Measurements from ENCODE around the gene CCDC187.

The CCDC187 gene

GRCh38 chr9:136311051-136312008, 7.4 kb upstream of the CCDC187 start:
- DNase-seq, result no peak

DNA sequence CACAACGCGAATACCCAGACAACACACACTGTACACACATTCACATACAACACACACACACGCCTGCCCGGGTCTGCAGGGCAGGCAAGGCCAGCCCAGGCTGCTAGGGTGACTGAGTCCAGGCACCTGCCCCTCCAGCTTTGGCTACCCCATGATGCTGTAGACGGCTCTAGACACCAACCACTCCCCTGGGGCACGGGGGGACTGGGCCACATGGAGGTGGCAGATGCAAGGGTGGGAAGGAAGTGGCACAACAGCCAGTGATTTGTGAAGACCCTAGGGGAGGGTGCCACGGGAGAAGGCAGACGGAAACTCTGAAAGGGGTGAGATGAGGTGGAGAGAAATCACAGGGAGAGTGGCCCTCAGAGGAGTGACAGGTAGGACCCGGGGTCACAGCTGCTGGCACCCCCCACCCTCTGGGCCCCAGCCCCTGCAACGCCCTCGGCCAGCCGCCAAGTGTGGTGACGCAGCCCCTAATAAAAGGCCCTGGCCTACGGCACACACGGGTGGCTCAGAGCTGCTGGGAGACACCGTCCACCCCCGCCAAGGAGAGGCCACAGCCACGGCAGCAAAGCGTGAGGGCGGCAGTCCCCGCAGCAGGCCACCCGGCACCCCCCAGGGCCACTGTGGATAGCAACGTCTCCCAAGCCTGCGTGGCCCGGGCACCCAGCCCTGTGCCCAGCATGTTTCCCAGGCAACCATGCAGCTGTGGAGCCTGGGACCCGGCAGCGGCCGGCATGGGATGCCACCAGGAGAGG, 6.6 kb upstream of the CCDC187 start:
- no peak for DNase-seq

GRCh38 chr9:136309806-136310220, 5.9 kb upstream of the CCDC187 start:
- no peak for DNase-seq

- DNase-seq, result no peak
These were observed 5.4 kb upstream of the CCDC187 start for GRCh38 chr9:136309101-136309801.

DNA sequence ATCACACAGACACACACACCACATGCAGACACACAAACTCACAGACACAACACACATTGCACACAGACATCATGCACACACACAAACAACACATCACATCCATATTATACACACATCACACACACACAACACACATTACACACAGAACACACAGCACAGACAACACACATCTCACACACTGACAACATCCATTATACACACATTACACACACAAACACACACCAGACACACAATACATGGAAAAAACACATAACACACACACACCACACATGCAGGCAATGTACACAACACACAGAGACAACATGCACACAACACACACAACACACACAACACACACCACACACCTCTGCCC, 4.8 kb upstream of the CCDC187 start:
- DNase-seq, result no peak

DNA sequence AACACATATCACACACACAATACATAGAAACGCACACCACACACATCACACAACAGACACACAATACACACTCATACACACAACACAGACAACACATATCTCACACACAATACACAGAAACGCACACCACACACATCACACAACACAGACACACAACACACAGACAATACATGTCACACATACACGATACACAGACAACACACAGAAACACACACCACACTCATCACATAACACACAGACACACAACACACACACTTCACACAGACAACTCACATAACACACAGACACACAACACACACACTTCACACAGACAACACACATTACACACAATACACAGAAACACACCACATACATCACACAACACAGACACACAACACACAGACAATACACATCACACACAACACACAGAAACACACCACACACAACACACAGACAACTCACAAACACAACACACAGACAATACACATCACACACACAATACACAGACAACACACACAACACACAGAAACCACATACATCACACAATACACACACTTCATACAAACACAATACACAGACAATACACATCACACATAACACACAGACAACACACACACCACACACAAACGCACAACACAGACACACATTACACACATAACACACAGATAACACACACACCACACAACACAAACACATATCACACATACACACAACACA, 4.3 kb upstream of the CCDC187 start:
- DNase-seq, result no peak

DNA sequence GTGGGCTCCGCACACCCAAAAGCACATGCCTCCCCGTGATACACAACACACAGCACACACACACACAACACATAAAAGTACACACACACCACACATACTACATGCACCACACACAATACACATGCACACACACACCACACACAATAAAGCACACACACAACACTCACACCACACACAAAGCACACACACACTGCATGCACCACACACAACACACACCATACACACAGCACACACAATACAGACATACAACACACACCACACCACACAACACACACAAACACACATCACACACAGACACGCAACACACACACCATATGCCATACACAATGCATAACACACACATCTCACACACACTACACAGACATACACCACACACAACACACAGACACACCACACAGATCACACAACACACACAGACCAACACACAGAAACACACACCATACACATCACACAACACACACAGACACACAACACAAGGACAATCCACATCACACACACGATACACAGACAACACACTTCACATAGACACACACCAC, 3.4 kb upstream of the CCDC187 start:
- no peak for DNase-seq

DNA sequence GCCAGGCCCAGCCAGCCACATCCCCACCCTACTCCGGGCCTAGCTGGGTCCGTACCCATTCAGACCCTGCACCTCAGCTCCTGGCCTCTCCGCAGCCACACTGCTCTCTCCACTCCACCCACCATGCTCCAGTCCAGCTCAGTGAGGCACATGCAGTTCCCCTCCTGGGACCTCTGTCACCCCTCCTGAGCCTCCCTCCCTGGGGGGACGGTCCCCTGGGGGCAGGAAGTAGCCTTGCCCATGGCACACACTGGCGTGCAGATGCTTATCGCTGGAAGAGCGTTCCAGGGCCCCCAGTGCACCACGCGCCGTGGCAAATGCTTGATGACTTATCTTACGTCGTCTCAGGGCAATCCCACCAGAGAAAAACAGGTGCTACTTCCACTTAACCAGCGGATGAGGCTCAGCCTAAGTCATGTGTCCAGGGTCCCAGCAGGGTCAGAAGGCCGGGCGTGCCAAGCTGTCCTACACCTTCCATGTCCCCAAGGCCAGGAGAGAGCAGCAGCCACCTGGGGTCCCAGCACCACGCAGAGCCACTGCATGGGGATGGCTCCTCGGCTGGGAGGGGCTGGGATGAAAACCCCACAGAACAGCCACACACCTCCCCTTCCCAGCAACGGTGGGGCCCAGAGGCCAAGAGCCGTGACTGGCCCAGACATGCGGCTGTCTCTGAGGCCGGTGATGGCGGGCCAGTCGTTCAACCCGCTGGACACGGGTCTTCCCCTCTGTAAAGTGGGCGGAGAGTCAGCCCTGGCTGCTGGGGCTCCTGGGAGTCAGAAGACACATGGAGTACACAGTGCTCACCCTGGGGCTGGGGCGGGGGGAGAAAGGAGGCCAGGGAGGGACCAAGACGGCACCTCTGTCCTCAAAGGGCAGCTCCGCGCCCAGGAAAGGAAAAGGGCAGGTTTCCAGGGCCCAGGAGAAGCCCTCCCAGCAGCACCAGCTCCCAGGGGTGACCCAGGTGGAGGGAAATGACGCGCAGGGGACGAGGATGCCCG, 2.6 kb upstream of the CCDC187 start:
- no peak for DNase-seq

DNA sequence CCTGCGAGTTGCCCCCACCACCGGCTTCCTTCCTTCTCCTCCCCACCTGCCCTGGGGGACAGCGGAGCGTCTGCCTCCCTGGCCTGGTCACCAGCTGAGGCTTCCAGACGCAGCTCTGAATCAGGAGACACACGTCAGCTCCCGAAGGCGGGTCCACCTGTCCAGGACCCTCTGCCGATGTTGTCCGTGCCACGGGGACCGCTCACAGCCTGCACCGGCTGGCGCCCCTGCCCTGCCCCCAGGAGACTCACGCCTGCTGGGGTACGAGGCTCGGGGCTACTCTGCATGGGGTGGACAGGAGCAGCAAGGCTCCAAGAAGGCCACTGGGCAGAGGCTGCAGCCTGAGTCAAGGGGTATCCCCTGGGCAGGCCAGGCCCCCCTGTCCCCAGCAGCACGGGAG, 1.9 kb upstream of the CCDC187 start:
- DNase-seq, result no peak

- DNase-seq, result no peak
These were observed 1.1 kb upstream of the CCDC187 start for GRCh38 chr9:136304981-136305380.

- DNase-seq, result no peak
These were observed 562 bp upstream of the CCDC187 start for GRCh38 chr9:136304456-136304855.

- DNase-seq, result no peak
These were observed 649 bp downstream of the CCDC187 start for GRCh38 chr9:136303066-136303824.

GRCh38 chr9:136302527-136302926, 1.4 kb downstream of the CCDC187 start:
- no peak for DNase-seq

DNA sequence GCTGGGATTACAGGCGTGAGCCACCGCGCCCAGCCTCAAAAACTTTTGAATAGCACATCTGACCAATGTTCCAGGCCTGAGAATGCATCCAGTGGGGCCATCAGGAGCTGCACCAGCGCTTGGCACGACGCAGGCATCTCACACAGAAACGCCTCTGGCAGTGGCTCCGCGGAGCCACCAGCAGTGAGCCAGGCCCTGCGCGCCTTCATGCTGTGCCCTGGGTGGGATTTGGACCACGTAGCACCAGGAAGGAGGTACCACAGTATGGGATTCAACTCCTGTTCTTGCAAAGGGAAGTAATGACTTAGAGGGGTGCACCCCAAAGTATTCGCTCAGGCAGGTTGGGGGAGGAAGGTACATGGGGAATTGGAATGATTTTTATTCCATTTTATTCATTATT, 3.0 kb downstream of the CCDC187 start:
- DNase-seq, result no peak

- no peak for DNase-seq
These were observed 3.8 kb downstream of the CCDC187 start for GRCh38 chr9:136300016-136300545.

GRCh38 chr9:136299541-136299940, 4.4 kb downstream of the CCDC187 start:
- DNase-seq, result no peak

GRCh38 chr9:136299116-136299515, 4.8 kb downstream of the CCDC187 start:
- no peak for DNase-seq

DNA sequence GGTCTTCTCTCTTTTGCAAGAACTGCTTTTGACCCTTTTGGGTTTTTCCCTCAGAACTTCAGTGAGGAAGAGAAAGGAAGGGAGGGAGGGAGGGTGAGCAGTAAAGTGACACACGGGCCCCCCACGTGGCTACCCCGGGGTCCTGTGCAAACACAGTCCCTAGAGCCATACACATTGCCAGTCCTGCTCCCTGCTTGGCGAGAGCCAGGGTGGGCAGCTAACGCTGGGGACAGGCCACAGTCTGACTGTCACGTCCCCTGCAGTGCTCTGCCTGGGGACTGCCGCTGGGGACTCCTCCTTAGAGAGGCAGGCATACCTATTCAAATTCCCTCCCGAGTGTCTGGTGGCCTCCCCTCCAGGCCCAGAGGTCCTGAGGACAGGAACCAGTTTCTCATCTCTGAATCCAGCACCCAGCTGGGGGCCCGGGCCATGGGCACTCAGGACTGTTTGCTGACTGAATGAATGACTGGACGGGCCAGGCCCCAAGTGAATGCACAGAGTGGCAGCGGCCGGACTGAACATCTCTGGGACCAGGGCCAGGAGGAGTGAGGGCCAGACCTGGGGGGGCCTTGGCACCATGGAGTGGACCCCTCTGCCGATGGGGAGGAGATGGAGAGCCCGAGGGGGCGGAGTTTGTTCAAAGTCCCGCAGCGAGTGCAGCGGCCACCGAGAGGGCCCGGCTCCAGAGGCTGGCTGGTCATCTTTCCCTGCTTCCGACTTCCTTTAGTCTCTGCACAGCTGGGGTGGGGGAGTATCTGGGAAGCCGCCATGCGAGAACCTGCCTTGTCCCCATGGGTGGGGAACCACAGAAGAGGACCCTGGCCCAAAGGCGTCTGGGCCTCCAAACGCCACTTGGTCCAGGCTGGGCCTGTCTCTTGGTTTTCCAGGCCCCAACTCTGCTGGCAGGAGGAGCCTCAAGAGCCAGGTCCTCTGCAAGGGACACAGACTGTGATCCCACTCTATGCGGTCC, 5.8 kb downstream of the CCDC187 start:
- DNase-seq, result no peak
